Stimulated activated CD4-positive, alpha-beta T cell treated with anti-CD3 and anti-CD28 coated beads, Interleukin-1b, Interleukin-23, amount 100 ng/mL, for 4 hours (primary cell): ENCODE data around the gene TMCO2.
A peak's percentile ranks its signal among the peaks of the same experiment; 100 is the strongest.

Experiments
- DNase-seq, 2 donors: peaks; one replicate each; pipeline ENCODE4 v3.0.0-alpha.2; 2020; ENCODE audit warnings: low read depth in 2 of 2

The TMCO2 gene

DNA sequence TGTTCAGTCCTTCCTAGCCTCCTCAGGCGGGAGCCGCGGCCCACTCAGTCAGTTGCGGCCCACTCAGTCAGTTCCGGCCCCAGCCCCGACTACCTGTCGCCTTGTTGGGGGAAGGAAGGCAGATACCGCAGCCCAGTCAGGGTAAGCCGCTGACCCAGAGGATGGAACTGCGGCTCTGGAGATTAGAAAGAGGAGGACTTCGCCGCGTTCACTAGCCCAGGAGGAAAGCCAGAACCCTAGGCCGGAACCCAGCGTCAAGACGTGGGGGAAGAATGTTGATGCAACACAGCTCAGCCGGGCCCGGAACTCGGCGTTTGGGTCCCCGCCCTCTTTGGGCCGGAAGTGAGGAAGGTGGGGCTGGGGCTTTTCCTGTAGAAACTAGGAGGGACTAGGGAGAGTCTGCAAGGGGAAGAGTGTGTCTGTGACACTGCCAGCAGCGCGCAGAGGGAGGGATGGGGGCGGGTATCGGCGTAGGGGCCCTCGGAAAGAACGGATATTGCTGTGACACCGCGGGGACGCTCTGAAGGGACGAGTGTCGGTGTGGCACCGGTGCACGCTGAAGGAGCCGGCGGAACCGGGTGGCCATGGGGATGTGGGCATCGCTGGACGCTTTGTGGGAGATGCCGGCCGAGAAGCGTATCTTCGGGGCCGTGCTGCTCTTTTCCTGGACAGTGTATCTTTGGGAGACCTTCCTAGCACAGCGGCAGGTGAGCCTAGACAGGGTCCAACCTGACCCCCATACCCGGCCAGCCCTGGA, 10.1 kb downstream of the TMCO2 start, which contains the start of gene ZMPSTE24:
ZMPSTE24 (plus strand) TSS at position 549 of the 757 bp plus-strand sequence; CDS start at position 585, 36 bp downstream.
- peak; percentile 86 to 92 for DNase-seq

DNA sequence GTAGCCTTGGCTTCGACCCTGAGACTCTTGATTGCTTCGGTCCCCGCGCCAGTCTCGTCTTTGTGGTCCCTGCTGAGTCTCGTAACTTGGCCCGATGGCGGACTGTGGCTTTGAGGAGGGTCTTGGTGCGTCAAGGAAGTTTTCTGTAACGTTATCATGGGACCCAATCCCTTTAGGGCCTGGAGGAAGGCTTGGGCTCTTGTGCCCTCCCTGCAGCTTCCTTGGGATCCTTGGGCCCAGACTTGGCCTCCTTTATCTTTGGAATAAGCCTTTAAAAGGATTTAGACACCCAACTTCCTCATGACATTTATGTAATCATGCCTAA, 10.7 kb downstream of the TMCO2 start:
- DNase-seq, result no peak

DNA sequence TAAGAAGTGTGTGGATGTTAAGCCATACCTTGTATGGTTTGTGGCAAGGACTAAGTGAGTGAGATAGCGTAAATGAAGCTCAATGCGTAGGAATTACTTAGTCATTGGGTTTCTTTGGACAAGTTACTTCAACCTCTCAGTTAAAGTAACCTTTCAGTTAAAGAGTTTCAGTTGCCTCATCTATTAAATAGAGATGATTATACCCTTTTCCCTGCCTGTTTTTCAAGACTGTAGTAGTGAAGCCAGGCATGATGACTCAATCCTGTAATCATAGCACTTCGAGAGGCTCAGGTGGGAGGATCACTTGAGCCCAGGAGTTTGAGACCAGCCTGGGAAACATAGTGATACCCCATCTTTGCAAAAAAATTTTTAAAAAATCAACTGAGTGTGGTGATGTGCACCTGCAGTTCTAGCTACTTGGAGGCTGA, 16.6 kb downstream of the TMCO2 start:
- no peak for DNase-seq

DNA sequence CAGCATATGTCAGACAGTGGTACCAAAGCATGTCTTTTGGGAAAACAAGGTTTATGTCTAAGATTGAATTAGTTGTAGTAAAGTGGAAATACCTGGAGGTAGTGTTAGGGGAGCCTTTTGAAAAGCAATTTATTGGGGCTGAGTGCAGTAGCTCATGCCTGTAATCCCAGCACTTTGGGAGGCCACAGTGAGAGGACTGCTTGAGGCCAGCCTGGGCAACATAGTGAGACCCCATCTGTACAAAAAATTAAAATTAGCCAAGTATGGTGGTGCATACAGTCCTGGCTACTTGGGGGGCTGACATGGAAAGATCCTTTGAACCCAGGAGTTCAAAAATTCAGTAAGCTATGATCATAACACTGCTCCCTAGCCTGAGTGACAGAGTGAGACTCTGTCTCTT, 17.6 kb downstream of the TMCO2 start:
- no peak for DNase-seq

DNA sequence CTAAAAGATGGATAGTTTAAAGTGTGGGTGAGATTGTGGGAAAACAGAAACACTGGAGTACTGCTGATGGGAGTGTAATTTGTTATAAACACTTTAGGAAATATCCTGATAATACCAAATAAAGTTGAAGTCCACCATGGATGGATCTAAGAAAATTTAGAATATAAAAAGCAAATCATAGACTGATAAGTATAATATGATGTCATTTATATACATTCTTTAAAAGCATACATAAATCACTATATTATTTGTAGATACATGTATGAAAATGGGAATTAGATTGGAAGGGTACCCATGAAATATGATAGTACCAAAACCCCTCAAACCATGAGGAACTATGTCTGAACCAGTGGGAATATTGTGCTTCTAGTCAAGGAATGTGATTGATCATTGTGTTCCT, 18.2 kb downstream of the TMCO2 start:
- DNase-seq, result no peak

DNA sequence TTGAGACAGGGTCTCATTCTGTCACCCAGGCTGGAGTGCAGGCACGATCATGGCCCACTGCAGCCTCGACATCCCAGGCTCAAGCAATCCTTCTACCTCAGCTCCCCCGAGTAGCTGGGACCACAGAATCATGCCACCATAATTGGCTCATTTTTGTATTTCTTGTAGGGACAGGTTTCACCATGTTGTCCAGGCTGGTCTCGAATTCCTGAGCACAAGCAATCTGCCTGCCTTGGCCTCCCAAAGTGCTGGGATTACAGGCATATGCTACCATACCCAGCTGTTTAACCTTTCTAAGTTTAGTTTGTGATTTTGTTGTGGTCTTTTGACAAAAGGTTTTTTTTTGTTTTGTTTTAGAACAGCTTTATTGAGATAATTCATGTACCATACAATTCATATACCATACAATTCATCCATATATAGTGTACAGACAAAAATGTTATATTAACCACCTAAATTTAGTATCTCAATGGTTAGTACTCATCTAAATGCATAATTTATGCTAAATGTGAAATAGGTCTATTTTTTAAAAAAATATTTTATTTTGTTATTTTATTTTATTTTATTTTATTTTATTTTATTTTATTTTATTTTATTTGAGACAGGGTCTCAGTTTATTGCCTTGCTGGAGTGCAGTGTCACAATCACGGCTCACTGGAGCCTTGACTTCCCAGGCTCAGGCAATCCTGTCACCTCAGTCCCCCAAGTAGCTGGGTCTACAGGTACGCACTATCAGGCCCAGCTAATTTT, 19.2 kb downstream of the TMCO2 start:
- DNase-seq, result no peak

DNA sequence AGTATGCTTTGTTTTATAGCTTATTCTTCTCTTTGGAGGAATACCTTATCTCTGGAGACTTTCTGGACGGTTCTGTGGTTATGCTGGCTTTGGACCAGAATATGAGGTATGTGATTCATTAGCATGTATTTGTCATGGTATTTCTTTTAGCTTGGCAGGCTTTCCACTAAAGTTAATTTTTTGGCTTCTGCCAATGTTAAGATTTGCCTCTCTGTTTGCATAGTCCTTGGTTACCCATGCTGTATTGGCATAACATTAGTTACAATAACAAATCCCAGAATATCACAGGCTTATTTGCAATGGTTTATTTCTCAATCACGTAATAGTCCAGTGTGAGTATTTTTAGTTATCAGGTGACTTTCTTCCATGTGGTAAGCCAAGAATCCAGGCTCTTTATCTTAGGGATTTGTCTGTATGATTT, 20.0 kb downstream of the TMCO2 start:
- DNase-seq, result no peak

DNA sequence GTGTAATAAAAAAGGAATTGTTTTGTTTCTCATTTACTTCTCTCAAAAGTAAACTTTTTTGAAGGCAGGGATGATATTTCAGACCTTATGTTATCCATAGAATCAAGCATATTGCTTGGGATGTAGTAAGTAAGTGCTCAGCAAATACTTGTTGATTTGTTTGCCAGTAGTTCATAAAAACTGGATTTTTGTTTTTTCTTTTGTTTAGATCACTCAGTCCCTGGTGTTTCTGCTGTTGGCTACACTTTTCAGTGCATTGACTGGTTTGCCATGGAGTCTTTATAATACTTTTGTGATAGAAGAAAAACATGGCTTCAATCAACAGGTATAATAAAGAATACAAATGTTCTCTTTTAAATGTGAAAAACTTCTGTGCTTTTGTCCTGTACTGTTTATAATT, 20.5 kb downstream of the TMCO2 start:
- DNase-seq, result no peak

DNA sequence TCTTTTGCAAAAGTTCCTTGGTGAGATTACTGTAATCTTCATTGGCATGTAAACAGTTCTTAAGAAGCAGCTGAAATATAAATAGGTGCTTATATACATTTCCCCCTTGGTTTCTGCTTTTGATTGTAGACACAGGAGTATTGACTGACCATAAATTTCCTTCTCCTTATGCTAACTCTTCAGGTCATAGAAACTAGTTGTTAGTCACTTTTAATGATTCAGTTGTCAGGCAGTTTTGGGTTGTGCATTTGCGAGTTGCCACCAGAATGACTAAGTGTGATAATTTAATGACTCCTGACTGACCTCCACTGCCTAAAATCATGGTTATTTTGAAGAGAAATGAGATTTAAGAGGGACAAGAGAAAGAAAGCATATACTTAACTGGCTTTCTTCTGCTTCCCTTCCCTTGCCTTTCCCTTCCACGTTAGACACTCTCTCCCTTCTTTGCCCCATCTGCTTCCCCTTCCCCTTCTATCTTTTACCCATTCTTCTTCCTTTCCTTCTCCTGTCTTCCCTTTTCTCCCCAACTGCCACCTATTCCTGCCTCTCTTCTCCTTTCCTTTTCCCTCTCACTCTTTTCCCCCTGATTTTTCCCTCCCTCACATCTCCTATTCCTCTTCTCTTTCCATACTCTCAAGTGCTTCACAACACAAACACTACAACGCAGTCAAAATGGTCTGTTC, 22.6 kb downstream of the TMCO2 start:
- DNase-seq, result no peak

DNA sequence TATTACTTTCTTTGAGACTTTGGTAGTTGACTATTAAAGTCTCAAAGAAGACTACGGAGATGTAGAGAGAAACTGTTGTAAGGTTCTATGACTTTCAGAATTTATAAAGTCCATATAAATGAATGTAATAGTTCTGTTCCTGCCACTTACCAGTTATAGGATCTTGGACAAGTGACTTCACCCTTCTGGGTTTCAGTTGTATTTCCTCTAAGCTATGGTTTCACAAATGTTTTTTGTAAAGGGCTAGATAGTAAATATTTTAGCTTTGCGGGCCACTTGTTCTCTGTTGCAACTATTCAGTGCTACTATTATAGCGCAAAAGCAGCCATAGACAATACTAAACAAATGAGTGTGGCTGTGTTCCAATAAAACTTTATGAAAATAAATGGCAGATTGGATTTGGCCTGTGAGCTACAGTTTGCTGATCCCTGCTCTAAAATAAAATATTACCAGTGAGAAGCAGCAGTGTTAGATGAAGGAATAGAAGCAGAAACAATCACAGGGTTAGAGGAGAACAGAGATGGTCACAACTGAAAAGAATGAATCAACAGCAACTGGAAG, 25.0 kb downstream of the TMCO2 start:
- no peak for DNase-seq

DNA sequence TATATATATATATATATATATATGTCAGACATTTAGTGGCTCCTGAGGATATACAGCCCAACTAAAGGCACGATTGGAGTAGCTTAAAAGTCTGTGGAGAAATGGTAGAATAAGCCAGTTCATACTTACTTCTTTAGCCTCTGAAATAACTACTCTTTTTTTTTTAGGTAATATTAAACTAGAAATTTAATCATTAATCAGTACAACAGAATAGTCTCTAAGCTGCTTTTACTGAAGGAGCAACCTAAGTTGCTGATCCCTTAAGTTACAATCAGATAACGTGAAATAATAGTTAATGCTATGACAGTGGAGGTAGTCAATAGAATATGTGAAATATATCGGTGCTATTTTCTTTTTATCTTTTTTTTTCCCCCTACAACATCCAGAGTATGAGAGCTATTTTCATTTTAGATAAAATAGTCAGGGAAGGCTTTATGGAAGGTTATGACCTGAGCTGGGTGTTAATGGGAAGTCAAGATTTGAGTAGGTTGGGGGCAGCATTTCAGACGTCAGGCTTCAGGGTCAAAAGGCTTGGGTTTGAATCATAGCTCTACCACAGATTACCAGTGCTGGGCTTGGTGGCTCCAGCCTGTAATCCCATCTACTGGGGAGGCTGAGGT, 25.9 kb downstream of the TMCO2 start:
- no peak for DNase-seq

DNA sequence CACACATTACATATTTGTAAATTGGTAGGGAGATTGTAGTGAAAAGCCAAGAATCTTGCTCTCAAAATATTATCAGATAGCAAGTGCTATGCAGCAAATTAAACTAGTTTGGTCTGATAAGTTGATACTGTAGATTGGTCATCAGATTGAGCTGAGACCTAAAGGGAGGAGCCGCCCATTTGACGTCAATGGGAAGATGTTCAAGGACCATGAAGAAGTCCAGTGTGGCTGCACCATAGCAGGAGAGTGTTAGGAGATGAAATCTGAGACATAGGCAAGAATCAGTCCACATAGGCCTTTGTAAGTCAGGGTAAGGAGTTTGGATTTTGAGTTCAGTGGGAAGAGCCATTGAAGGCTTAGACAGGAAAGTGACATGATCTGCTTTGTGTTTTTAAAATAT, 26.6 kb downstream of the TMCO2 start:
- no peak for DNase-seq

DNA sequence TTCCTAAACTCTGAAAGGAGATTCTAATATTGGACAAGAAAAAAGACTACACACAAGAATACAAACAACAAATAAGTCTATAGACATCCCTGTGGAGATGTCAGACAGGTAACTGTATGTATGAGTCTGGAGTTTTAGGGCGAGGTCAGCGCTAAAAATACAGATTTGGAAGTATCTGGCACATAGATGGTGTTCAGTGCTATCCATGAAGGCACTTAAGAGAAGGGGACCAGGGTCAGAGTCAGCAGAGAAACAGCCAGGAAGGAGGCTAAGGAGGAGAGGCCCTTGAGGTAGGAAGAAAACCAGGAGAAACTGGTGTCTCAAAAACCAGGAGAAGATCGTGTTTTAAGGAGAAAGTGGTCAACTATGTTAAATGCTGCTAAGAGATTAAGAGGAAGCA, 28.4 kb downstream of the TMCO2 start:
- DNase-seq, result no peak

DNA sequence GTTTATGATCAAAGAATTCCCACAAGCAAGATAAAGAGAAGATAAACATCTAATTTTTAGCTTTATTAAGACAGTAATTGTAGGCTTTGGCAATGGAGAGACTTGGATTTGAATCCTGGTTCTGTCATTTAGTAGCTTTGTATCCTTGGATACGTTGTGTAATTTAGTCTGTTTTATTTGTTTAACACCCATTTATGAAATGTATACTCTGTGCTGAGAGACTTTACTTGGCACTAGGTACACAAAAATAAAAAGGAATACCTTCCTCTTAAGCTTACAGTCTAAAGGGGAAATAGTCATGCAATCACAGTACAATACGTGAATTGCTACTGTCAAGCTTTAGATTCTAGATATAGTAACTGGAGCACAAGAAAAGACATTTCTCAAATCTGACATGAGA, 34.1 kb downstream of the TMCO2 start:
- no peak for DNase-seq

DNA sequence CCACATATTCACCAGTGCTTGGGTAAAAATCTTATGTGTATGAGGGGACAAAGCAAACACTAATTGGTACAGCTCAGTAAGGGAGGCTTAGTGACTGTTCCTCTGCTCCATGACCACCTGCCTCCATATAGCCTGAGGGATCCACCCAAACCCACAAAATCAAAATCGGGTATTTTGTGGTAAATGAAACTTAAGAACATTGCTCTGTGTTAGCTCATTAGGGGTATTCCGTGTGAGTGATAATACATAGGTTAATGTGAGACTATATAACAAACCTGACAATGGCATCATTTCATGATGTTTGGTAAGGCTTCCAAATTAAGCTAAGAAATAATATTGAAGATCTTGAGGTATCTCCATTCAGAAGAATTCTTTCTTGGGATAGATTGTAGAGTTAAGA, 43.6 kb downstream of the TMCO2 start:
- DNase-seq, result no peak

DNA sequence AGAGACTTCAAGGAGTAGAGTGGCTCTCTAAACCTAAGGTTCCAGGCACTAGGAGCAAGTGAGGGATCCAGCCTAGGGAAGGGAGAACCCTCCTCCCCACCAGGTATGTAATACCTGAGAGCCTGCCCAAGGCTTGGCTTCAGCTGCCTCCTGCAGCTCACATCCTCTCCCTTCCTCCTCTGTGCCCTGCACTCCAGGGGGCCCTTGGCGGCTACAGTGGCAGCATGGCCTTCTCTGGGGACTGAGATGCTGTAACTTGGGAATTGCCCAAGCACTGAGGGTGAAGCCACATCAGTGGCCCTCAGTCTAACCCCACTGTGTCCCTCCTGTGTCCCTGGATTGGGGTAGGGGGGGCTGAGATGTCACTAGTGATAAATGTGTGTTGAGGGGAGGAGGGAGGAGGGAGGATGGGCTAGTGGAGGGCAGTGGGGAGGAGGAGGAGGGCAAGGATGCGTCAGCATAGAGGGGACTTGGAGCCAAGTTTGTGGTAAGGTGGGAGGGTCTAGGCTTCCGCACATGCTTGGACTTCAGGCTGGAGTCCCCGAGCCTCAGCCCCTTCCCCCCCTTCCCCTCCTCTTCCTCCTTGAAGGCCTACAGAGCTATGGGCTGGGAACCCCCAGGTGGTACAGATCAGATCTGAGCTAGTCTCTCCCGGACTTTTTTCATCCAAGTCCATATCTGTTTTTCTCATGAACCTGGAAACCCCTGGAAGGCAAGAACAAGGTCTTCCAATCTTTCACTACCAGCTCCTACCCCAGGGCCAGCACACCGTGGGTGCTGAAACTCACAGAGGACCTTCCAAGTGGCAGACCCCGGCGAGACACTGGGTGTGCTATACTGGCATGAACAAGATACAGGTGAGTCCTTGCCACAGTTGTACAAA, 51.9 kb downstream of the TMCO2 start:
- no peak for DNase-seq

DNA sequence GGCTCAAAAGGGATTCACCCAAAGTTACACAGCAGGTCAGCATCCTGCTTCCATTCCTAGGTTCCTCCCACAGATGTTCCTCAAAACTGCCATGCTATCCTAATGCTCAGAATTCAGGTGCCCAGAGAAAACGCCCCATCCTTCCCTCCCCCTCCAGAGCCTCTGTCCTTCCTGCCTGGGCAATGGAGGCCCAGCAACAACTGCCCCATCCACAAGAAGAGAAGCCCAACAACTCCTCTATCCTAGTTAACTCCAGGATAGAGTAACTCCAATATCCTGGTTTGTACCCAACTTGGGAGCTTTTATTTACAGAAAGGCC, 52.5 kb downstream of the TMCO2 start:
- DNase-seq, result no peak

DNA sequence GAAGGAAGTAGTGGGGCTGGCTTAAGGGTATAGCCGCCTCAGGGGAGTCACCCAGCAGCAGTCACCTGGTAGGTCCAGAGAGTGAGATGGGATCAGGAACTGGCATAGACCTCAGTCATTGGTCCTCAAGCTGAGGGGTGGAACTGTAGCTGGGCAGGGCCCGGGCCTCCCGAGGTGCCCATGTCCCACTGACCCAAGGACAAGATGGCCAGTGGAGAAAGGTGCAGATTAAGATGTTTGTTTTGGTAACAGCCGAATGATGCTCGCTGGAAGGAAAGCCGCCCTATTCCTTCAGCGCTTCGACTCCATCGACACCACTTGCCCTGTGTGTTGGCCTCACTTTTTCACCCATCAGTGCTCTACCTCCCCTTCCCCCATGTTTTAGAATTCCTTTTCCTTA, 52.9 kb downstream of the TMCO2 start:
- DNase-seq, result no peak

DNA sequence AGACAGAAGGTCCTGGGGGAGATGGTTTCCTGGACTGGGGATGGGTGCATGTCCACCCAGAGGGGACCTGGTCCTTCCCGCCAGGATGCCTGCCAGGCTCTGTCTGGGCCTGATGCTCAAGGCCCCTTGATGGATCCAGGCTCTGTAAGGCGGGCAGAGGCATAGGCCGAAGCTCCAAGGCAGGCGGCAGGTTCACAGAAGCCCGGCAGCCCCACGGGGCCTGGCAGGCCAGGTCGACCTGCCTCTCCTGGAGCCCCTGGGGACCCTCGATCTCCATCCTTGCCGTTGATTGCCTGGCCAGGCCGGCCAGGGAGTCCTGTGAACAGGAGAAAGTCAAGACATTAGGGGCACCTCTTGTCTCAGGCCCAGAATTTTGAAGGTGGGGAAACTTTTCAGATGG, 53.3 kb downstream of the TMCO2 start:
- DNase-seq, result no peak
